ENCODE measurements around the gene SEMA3D.

DNA sequence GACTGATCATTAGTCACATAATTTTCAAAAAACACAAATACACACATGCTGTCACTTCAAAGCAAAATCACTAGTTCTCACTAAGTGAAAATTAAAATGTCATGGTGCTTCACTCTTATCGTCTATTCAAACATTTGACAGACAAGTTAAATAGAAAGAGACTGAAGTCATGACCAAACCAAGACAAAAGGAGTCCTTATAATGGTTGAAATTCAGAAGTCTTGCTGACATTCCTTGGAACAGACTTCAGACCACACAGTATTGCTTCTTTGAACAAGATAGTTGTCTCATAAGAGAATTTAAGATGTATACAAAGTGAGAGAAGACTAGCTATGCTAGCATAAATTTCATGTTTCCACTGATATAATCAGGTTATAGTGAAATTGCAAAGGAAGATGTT is 119.5 kb downstream of the SEMA3D start:
- TF ChIP-seq POLR2AphosphoS5 (IDR thresholded peaks at IDR 0.05; ENCODE audit: low read depth, low read length) = no peak
- TF ChIP-seq POLR2A (IDR thresholded peaks at IDR 0.05; ENCODE audit: low read depth, low read length) = no peak
- TF ChIP-seq TAF1 (IDR thresholded peaks at IDR 0.05; ENCODE audit: low read depth, low read length) = no peak
- no peak for TF ChIP-seq SPI1 (IDR thresholded peaks at IDR 0.05; ENCODE audit: low read depth, low read length)

Data from GM12891 (cell line).